Measurements from ENCODE around the gene TAS2R30.
"Not testable (repeated sequence)": the region's sequence is repeated elsewhere in the genome, so short reads cannot be mapped to it uniquely, and the experiment has no call there.

TAS2R30 gene

GRCh38 chr12:11111213-11111612, 23.2 kb downstream of the TAS2R30 start:
- not testable (repeated sequence) for DNase-seq

DNA sequence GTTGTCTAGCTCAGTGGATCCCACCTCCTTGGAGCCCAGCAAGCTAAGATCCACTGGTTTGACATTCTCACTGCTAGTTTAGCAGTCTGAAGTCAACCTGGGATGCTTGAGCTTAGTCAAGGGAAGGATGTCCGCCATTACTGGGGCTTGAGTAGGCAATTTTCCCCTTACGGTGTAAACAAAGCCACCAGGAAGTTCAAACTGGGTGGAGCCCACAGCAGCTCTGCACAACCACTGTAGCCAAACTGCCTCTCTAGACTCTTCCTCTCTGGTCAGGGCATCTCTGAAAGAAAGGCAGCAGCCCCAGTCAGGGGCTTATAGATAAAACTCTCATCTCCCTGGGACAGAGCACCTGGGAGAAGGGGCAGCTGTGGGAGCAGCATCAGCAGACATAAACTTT, 25.6 kb downstream of the TAS2R30 start:
- no peak for DNase-seq

DNA sequence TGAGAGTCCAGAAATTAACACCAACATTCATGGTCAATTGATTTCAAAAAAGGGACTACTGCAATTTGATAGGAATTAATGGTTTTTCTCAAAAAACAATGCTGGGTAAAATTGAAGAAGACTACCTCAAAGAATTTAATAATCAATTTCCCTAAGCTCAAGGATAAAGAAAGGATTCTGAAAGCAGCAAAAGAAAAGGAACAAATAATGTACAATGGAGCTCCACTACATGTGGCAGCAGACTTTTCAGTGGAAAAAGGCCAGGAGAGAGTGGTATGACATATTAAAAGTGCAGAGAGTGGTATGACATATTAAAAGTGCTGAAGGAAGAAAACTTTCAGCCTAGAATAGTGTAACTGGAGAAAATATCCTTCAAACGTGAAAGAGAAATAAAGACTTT, 26.7 kb downstream of the TAS2R30 start:
- DNase-seq, result no peak

- DNase-seq, result no peak
These were observed 28.2 kb downstream of the TAS2R30 start for GRCh38 chr12:11106288-11106687.

DNA sequence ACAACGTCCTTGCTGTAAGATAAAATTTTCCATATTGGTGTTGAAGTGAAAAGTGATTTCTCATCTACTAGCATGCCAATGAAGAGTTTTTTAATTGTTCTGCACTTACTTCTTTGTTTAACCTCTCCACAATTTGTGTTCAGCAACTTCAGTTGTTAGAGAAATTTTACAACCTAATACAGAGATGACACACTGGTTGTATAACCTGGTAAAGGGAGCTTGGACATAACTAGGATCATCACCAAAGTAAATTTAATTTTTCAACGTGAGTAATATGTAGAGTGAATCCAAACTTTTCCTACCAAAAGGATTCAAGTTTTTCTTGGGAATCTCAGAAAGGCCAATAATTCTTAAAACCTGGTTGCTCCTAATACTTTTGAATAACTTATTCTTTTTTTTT, 28.9 kb downstream of the TAS2R30 start:
- no peak for DNase-seq

DNA sequence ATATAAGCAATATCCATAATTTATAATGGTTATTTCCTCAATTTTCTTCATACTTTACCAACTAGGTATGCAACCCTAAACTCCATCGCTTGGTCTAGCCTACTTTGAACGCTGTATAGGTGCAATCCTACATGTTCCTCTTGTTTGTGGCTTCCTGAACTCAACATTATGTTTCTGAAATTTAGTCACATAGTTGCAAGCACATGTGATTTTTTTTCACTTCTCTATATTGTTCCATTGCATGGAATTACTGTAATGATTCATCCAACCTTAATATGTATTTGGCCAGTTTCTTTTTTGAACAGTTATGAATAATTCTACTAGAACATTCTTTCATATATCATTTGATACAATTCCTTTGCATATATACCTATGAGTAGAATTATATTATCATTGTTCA, 39.5 kb downstream of the TAS2R30 start:
- DNase-seq, result not testable (repeated sequence)

GRCh38 chr12:11092128-11092527, 42.3 kb downstream of the TAS2R30 start, which contains the start of gene TAS2R43:
Gene TAS2R43, minus strand, starts transcription at chr12:11092313. Its CDS starts 84 bp downstream, at chr12:11092229.
- no peak for DNase-seq

- no peak for DNase-seq
These were observed 45.2 kb downstream of the TAS2R30 start for GRCh38 chr12:11089246-11089645.

DNA sequence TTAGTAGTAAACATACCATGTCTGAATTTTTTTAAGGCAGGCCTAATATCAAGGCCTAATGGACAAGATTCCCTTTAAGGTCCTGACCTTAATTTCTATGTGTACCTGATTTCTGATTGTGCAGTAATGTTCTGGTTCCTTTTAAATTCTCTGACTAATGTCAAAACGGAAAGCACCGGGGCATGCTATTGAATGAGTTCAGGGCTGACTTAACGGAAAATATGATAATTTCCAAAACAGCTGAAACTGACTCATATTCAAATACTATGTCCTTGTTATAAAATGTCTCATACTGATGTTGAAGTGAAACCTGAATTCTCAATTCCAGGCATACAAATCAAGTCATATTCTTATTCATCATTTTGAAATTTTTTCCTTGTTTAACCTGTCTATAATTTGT, 49.0 kb downstream of the TAS2R30 start:
- no peak for DNase-seq
